ENCODE measurements around the gene UBE2N.

Gene UBE2N

DNA sequence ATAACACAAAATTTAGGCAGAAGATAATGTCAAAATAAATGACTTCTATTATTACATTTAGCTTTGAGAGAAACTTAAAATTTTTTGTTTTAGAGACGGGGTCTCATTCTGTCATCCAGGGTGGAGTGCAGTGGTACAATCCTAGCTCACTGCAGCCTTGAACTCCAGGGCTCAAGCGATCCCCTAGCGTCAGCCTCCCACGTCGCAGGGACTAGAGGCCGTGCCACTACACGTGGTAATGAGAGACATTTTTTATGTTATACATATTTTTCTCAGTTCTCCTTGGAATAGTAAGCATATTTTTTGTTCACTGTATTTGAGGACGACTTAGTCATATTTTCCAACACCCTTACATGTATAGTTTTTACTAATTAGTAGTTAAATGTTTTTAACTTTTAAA lies 85.5 kb downstream of the UBE2N start:
- no peak for DNase-seq (ENCODE audit: low read depth in 2 of 2)
